Trophoblast cell (in vitro differentiated cells and primary cell): ENCODE measurements around the gene ABCB9.
A peak's percentile ranks its signal among the peaks of the same experiment; 100 is the strongest.

Source experiments
- DNase-seq, 2 donors: peaks; one replicate each; pipeline ENCODE4 v3.0.0-alpha.2; 2016
- H2AFZ ChIP-seq: 2 replicates; pipeline ENCODE4 v1.6.1; 2013; ENCODE audit warnings: low read length, moderate library complexity, mild to moderate bottlenecking; ENCODE audit not compliant: insufficient read depth, poor library complexity
- H2AK5ac ChIP-seq: 2 replicates; pipeline ENCODE4 v1.6.1; 2013; ENCODE audit warnings: mild to moderate bottlenecking, low read length
- H2BK120ac ChIP-seq: 2 replicates; pipeline ENCODE4 v1.6.1; 2013; ENCODE audit warnings: low read length, mild to moderate bottlenecking, moderate library complexity; ENCODE audit not compliant: insufficient read depth, poor library complexity
- H2BK12ac ChIP-seq: 2 replicates; pipeline ENCODE4 v1.6.1; 2013; ENCODE audit warnings: mild to moderate bottlenecking, low read length, moderate library complexity
- H2BK5ac ChIP-seq: 2 replicates; pipeline ENCODE4 v1.6.1; 2013; ENCODE audit warnings: low read length, low read depth, moderate library complexity, mild to moderate bottlenecking; ENCODE audit not compliant: poor library complexity
- H3K14ac ChIP-seq: 2 replicates; pipeline ENCODE4 v1.6.1; 2013; ENCODE audit warnings: mild to moderate bottlenecking, low read length
- H3K18ac ChIP-seq: 2 replicates; pipeline ENCODE4 v1.6.1; 2013; ENCODE audit warnings: mild to moderate bottlenecking, low read length
- H3K23ac ChIP-seq: 2 replicates; pipeline ENCODE4 v1.6.1; 2013; ENCODE audit warnings: low read length
- H3K27ac ChIP-seq: 2 replicates; pipeline ENCODE4 v1.5.1; 2013; ENCODE audit warnings: low read depth, mild to moderate bottlenecking, inconsistent platforms, low read length, moderate library complexity
- H3K27me3 ChIP-seq: 2 replicates; pipeline ENCODE4 v1.6.1; 2013; ENCODE audit warnings: inconsistent platforms, mild to moderate bottlenecking, low read length, moderate library complexity; ENCODE audit not compliant: insufficient read depth
- H3K36me3 ChIP-seq, 2 experiments: 1 replicate in 1 of 2; 2 replicates in 1 of 2; pipeline ENCODE4 v1.6.1; 2013; ENCODE audit warnings: low read length in 2 of 2, mild to moderate bottlenecking in 2 of 2, moderate library complexity in 1 of 2; ENCODE audit not compliant: insufficient read depth in 2 of 2, control insufficient read depth in 1 of 2
- H3K4ac ChIP-seq: 2 replicates; pipeline ENCODE4 v1.6.1; 2013; ENCODE audit warnings: low read depth, mild to moderate bottlenecking, low read length, moderate library complexity
- H3K4me1 ChIP-seq, 2 experiments: 1 replicate in 1 of 2; 2 replicates in 1 of 2; pipeline ENCODE4 v1.6.1; 2013; ENCODE audit warnings: low read length in 2 of 2, mild to moderate bottlenecking in 2 of 2, moderate library complexity in 1 of 2; ENCODE audit not compliant: insufficient read depth in 2 of 2, control insufficient read depth in 1 of 2
- H3K4me2 ChIP-seq: 2 replicates; pipeline ENCODE4 v1.6.1; 2013; ENCODE audit warnings: inconsistent platforms, mild to moderate bottlenecking, low read length, moderate library complexity
- H3K4me3 ChIP-seq: 2 replicates; pipeline ENCODE4 v1.5.1; 2013; ENCODE audit warnings: mild to moderate bottlenecking, low read depth, low read length, inconsistent platforms
- H3K79me1 ChIP-seq: one replicate; pipeline ENCODE4 v1.6.1; 2013; ENCODE audit warnings: low read length
- H3K79me2 ChIP-seq: 2 replicates; pipeline ENCODE4 v1.6.1; 2013; ENCODE audit warnings: low read length, mild to moderate bottlenecking; ENCODE audit not compliant: control insufficient read depth, insufficient read depth, poor library complexity
- H3K9ac ChIP-seq: 2 replicates; pipeline ENCODE4 v1.6.1; 2013; ENCODE audit warnings: mild to moderate bottlenecking, low read length
- H3K9me3 ChIP-seq: 2 replicates; pipeline ENCODE4 v1.6.1; 2013; ENCODE audit warnings: low read depth, mild to moderate bottlenecking, control low read depth, inconsistent platforms, low read length; ENCODE audit not compliant: insufficient read depth
- H4K12ac ChIP-seq: 2 replicates; pipeline ENCODE4 v1.6.1; 2013; ENCODE audit warnings: low read depth, mild to moderate bottlenecking, low read length, moderate library complexity
- H4K8ac ChIP-seq: 2 replicates; pipeline ENCODE4 v1.6.1; 2013; ENCODE audit warnings: low read depth, mild to moderate bottlenecking, low read length, moderate library complexity
- H4K91ac ChIP-seq: one replicate; pipeline ENCODE4 v1.6.1; 2013; ENCODE audit warnings: low read depth, mild to moderate bottlenecking, low read length, moderate library complexity
- WGBS: extraction: QIAGEN DNeasy Blood & Tissue Kit; methylation state at CpG from one replicate; pipeline ENCODE4 v1.1.7; 2013; ENCODE audit warnings: missing lambda C conversion rate; ENCODE audit not compliant: insufficient read length, insufficient coverage; ENCODE audit errors: extremely low coverage; 5-methylcytosine and 5-hydroxymethylcytosine counted together

The ABCB9 gene

DNA sequence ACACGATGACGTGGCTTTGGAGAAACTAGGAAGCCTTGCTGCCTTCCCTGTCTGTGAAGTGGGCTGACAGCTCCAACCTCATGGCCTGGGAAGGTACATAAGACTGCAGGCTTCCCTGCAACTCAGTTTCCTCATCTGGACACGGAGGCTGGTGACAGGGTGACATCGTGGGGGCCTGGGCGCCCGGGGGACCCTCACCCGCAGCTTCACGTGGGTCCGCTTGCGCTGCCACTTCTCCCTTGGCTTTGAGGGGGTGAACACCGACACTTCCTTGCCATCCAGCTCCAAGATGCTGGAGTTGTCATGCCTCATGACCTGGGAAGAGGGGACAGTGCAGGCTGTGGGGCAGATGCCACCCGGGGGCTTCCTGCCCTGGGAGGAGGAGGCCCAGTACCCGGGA is 21.8 kb upstream of the ABCB9 start:
- no peak overlapping the region for H3K4ac ChIP-seq
- peak in 1 of 2 donors; percentile 18 for DNase-seq
- no peak overlapping the region for H4K91ac ChIP-seq
- H3K18ac ChIP-seq = no peak overlapping the region
- peaks cover 4 to 6% of the 10 kb centered on the region in 2 experiments for H3K36me3 ChIP-seq
- no peak overlapping the region for H3K14ac ChIP-seq
- no peak overlapping the region for H3K4me2 ChIP-seq
- H2AK5ac ChIP-seq = no peak overlapping the region
- no peaks in the 10 kb centered on the region for H3K9me3 ChIP-seq
- H3K27ac ChIP-seq = no peak overlapping the region
- H3K23ac ChIP-seq = no peak overlapping the region
- no peak overlapping the region for H2BK5ac ChIP-seq
- no peak overlapping the region for H2AFZ ChIP-seq
- no peaks in the 10 kb centered on the region for H3K79me1 ChIP-seq
- H4K12ac ChIP-seq = no peak overlapping the region
- H3K79me2 ChIP-seq = no peaks in the 10 kb centered on the region
- H3K4me3 ChIP-seq = no peak overlapping the region
- no peaks in the 10 kb centered on the region for H3K27me3 ChIP-seq
- H3K4me1 ChIP-seq = peaks cover 0 to 2% of the 10 kb centered on the region in 2 experiments
- no peak overlapping the region for H2BK120ac ChIP-seq
- no CpG with 5 or more reads among the region's 13 CpGs for WGBS
- H2BK12ac ChIP-seq = no peak overlapping the region
- no peak overlapping the region for H4K8ac ChIP-seq
- H3K9ac ChIP-seq = no peak overlapping the region

DNA sequence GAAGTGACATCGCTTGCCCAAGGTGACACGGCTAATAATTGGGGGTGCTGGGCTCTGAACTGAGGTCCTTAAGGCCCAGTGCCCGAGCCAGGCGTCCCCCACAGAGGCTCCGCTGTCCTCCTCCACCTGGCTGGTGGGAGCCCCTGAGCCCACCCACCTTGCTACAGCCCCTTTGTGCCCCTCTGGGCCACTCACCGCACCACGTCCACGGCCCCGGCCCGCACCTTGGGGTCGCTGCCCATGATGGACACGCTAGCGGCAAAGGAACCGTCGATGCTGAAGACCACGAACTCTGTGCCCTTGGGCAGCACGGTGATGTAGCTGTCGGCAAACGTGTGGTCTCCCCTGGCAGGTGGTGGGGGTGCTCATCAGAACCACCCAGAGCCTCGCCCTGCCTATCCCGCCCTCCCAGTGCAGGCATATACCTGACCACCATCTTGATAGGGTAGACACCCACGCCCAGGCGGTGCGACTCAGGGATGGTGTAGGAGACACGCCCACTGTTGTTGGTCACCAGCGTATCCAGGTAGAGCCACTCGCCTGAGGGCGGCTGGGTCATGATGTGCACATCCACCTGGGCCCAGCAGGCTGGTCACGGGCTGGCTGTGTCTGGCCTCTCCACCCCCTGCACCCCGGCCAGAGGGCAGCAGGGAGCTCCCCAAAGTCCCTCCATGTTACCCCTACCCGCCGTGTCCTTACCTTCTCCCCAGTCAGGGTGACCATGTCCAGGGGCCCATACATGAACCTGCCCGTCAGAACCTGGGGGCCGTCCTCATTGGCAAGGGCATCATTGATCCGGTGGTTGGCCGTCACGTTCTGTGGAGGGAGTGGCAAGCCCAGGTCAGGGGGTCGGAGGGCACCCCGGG is 21.1 kb upstream of the ABCB9 start:
- no CpG with 5 or more reads among the region's 39 CpGs for WGBS
- no peak overlapping the region for H3K4ac ChIP-seq
- H3K36me3 ChIP-seq = peaks cover 12 to 13% of the 10 kb centered on the region in 2 experiments
- H3K18ac ChIP-seq = no peak overlapping the region
- no peak overlapping the region for H4K12ac ChIP-seq
- no peak overlapping the region for H3K9ac ChIP-seq
- H2BK5ac ChIP-seq = no peak overlapping the region
- no peaks in the 10 kb centered on the region for H3K9me3 ChIP-seq
- H2BK120ac ChIP-seq = no peak overlapping the region
- H3K23ac ChIP-seq = no peak overlapping the region
- no peak overlapping the region for H3K27ac ChIP-seq
- no peak overlapping the region for H2BK12ac ChIP-seq
- no peaks in the 10 kb centered on the region for H3K79me2 ChIP-seq
- no peak overlapping the region for H4K8ac ChIP-seq
- H3K4me1 ChIP-seq = peaks cover 0 to 2% of the 10 kb centered on the region in 2 experiments
- H3K27me3 ChIP-seq = no peaks in the 10 kb centered on the region
- H2AFZ ChIP-seq = no peak overlapping the region
- H3K79me1 ChIP-seq = no peaks in the 10 kb centered on the region
- H3K14ac ChIP-seq = no peak overlapping the region
- H4K91ac ChIP-seq = no peak overlapping the region
- no peak overlapping the region for H2AK5ac ChIP-seq
- DNase-seq = peak; percentile 59 to 64
- no peak overlapping the region for H3K4me2 ChIP-seq
- H3K4me3 ChIP-seq = no peak overlapping the region

DNA sequence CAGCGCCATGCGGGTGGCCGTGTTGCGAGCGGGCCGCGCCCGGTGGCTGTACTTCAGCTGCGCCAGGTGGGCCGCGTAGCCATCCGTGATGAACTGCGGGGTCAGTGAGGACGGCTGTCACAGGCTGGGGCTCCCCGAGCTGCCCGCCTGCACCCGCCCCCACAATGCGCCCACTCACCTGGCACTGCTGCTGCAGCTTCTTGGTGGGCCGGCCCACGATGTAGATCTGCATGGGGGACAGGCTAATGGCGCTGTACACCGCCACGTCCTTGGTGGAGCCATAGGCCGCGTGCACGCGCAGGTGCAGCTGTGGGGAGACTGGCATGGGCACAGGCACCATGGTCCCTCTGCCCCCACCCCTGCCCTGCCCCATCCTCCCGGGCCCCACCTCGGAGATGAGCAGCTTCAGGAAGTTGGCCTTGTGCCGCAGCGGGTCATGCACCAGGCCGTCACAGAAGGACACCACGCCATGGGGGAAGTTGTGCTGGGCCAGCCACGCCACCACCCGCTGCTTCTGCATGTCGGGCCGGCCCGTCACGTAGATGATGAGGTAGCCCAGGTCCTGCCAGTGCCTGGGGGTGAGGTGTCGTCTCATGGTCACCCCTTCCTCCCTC is 20.1 kb upstream of the ABCB9 start:
- Histone ChIP-seq H2AK5ac (no peak overlapping the region), H4K8ac (no peak overlapping the region), H3K79me2 (peaks cover under 1% of the 10 kb centered on the region), H3K27me3 (no peaks in the 10 kb centered on the region), H2BK12ac (no peak overlapping the region), H3K79me1 (peaks cover under 1% of the 10 kb centered on the region), H4K12ac (no peak overlapping the region), H3K4ac (no peak overlapping the region), H3K4me3 (no peak overlapping the region), H2BK120ac (no peak overlapping the region), H3K4me1 (peaks cover 6 to 8% of the 10 kb centered on the region in 2 experiments), H3K23ac (no peak overlapping the region), H3K36me3 (peaks cover 18 to 20% of the 10 kb centered on the region in 2 experiments), H4K91ac (no peak overlapping the region), H3K9me3 (no peaks in the 10 kb centered on the region), H2BK5ac (no peak overlapping the region), H3K9ac (no peak overlapping the region), H3K14ac (no peak overlapping the region), H3K4me2 (no peak overlapping the region), H3K27ac (no peak overlapping the region), H3K18ac (no peak overlapping the region), H2AFZ (no peak overlapping the region)
- no CpG with 5 or more reads among the region's 40 CpGs for WGBS
- no peak for DNase-seq

DNA sequence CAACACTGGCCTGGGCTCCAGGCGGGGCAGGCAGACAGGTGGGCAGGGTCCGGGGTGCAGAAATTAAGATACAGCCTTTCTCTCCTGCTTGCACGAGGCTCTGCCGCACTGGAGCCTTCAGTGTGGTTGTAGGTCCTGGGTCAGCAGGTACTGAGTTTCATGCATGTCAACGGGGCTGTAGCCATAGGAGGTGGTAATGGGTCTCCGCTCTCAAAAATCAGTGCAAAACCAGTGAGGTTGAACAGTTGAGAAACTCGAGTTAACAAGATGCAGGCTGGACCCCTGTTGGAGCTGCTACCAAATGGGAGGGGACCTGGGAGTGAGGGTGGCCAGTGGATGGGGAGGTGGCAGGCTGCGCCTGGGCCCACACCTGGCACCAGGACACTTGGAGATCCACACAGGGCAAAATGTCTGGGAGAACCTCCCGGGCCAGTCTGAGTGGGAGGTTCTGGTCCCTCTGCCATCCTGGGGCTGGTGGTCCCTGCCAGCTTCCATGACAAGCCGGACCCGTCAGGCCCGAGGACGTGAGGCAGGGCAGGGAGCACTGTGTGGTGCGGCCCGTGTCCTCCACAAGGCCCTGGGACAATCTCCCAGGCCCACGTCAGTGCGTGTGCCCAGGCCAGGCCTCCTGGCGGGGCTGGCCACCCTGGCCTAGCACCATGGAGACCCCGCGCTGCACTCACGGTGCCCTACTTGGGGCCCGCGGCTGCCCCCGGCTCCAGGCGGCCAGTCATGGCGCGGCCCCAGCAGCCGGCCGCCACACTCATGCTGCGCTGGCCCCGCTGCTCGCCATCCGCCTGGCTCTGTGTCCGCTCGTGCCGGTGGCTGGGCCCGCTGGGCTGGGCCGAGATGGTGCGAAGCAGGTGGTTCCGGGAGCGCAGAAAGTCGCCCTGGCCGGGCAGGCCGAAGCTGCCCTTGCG is 19.3 kb upstream of the ABCB9 start:
- H2AFZ ChIP-seq = no peak overlapping the region
- no peaks in the 10 kb centered on the region for H3K9me3 ChIP-seq
- no peak overlapping the region for H4K91ac ChIP-seq
- H2AK5ac ChIP-seq = no peak overlapping the region
- DNase-seq = no peak
- no peak overlapping the region for H3K27ac ChIP-seq
- H2BK5ac ChIP-seq = no peak overlapping the region
- H4K8ac ChIP-seq = no peak overlapping the region
- H3K4me3 ChIP-seq = no peak overlapping the region
- no peak overlapping the region for H3K14ac ChIP-seq
- H3K4me2 ChIP-seq = no peak overlapping the region
- H3K79me2 ChIP-seq = peaks cover 8% of the 10 kb centered on the region
- no peak overlapping the region for H3K18ac ChIP-seq
- no CpG with 5 or more reads among the region's 45 CpGs for WGBS
- H3K23ac ChIP-seq = no peak overlapping the region
- no peak overlapping the region for H3K4ac ChIP-seq
- H3K9ac ChIP-seq = no peak overlapping the region
- no peak overlapping the region for H2BK12ac ChIP-seq
- no peak overlapping the region for H2BK120ac ChIP-seq
- peaks cover 8% of the 10 kb centered on the region for H3K79me1 ChIP-seq
- H3K4me1 ChIP-seq = peaks cover 6 to 10% of the 10 kb centered on the region in 2 experiments
- peaks cover 18 to 20% of the 10 kb centered on the region in 2 experiments for H3K36me3 ChIP-seq
- no peaks in the 10 kb centered on the region for H3K27me3 ChIP-seq
- H4K12ac ChIP-seq = no peak overlapping the region
